GM18511 (cell line): ENCODE data around the gene NFKBIE.

ENCODE experiments used
- ATAC-seq: cut with Tn5 transposase; IDR thresholded peaks from one replicate; pipeline ENCODE4 v1.9.1; 2021; ENCODE audit warnings: mild to moderate bottlenecking, moderate library complexity; ENCODE audit not compliant: unreplicated experiment

The NFKBIE gene

GRCh38 chr6:44227148-44227793 is 38.1 kb downstream of the NFKBIE start:
- ATAC-seq, result no peak

- no peak for ATAC-seq
Measured at GRCh38 chr6:44226368-44227147, 38.8 kb downstream of the NFKBIE start.

GRCh38 chr6:44225579-44226325 is 39.6 kb downstream of the NFKBIE start:
- no peak for ATAC-seq

- ATAC-seq, result no peak
Measured at GRCh38 chr6:44224965-44225305, 40.4 kb downstream of the NFKBIE start.

- ATAC-seq, result peak; percentile 17
Measured at GRCh38 chr6:44224029-44224964, 41.1 kb downstream of the NFKBIE start.

GRCh38 chr6:44223319-44224028 is 41.9 kb downstream of the NFKBIE start, which contains the start of gene SLC29A1:
SLC29A1 (plus strand) TSS chr6:44223595; CDS start chr6:44227314, 3,719 bp downstream.
- peak; percentile 44 for ATAC-seq

- ATAC-seq, result no peak
Measured at GRCh38 chr6:44222486-44223318, 42.6 kb downstream of the NFKBIE start.

GRCh38 chr6:44221961-44222335 is 43.4 kb downstream of the NFKBIE start:
- ATAC-seq, result no peak

- peak; percentile 61 for ATAC-seq
Measured at GRCh38 chr6:44221291-44221960, 43.9 kb downstream of the NFKBIE start.

GRCh38 chr6:44220913-44221290 is 44.4 kb downstream of the NFKBIE start:
- ATAC-seq, result no peak

GRCh38 chr6:44219815-44220784 is 45.3 kb downstream of the NFKBIE start:
- ATAC-seq, result no peak

GRCh38 chr6:44219053-44219814 is 46.1 kb downstream of the NFKBIE start:
- peak; percentile 49 for ATAC-seq

- ATAC-seq, result no peak
Measured at GRCh38 chr6:44217332-44218143, 47.8 kb downstream of the NFKBIE start.

- ATAC-seq, result no peak
Measured at GRCh38 chr6:44216677-44217331, 48.5 kb downstream of the NFKBIE start, which contains the start of gene MYMX. MYMX (plus strand) TSS chr6:44216926; CDS start chr6:44217472, 546 bp downstream.

GRCh38 chr6:44214307-44214706 is 51.0 kb downstream of the NFKBIE start:
- no peak for ATAC-seq
